Measurements from ENCODE around the gene MAP3K5.

DNA sequence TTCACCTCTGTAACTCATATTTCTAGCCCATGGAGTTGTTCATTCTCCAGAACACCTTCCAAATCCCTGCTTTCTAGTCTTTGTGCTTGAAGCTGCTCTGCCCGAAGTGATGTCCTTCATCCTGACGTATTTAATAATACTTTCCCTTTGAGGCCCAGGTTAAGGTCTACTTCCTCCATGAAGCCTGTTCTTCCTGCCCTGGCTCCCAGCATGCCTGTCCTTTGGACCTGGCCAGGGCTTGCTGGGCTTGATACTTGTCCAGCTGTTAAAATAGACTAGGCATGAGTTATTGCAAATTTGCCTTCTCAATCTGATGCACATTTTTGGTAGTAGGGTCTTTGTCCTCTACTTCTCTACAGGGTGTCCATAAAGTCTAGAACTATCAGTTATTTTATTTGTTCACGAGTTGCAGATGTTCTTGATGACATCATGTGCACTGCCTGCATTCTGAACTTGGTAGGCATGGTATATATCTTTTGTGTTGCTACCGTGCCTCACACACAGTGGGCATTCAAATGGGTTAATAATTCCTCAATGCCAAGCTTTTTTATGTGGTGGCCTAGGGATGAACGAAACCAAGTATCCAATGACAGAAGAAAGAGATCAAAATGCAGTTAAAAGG, 239.0 kb downstream of the MAP3K5 start:
- TF ChIP-seq, protein P1, sequence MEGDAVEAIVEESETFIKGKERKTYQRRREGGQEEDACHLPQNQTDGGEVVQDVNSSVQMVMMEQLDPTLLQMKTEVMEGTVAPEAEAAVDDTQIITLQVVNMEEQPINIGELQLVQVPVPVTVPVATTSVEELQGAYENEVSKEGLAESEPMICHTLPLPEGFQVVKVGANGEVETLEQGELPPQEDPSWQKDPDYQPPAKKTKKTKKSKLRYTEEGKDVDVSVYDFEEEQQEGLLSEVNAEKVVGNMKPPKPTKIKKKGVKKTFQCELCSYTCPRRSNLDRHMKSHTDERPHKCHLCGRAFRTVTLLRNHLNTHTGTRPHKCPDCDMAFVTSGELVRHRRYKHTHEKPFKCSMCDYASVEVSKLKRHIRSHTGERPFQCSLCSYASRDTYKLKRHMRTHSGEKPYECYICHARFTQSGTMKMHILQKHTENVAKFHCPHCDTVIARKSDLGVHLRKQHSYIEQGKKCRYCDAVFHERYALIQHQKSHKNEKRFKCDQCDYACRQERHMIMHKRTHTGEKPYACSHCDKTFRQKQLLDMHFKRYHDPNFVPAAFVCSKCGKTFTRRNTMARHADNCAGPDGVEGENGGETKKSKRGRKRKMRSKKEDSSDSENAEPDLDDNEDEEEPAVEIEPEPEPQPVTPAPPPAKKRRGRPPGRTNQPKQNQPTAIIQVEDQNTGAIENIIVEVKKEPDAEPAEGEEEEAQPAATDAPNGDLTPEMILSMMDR (IDR thresholded peaks at IDR 0.05): no peak
- TF ChIP-seq, protein P2, sequence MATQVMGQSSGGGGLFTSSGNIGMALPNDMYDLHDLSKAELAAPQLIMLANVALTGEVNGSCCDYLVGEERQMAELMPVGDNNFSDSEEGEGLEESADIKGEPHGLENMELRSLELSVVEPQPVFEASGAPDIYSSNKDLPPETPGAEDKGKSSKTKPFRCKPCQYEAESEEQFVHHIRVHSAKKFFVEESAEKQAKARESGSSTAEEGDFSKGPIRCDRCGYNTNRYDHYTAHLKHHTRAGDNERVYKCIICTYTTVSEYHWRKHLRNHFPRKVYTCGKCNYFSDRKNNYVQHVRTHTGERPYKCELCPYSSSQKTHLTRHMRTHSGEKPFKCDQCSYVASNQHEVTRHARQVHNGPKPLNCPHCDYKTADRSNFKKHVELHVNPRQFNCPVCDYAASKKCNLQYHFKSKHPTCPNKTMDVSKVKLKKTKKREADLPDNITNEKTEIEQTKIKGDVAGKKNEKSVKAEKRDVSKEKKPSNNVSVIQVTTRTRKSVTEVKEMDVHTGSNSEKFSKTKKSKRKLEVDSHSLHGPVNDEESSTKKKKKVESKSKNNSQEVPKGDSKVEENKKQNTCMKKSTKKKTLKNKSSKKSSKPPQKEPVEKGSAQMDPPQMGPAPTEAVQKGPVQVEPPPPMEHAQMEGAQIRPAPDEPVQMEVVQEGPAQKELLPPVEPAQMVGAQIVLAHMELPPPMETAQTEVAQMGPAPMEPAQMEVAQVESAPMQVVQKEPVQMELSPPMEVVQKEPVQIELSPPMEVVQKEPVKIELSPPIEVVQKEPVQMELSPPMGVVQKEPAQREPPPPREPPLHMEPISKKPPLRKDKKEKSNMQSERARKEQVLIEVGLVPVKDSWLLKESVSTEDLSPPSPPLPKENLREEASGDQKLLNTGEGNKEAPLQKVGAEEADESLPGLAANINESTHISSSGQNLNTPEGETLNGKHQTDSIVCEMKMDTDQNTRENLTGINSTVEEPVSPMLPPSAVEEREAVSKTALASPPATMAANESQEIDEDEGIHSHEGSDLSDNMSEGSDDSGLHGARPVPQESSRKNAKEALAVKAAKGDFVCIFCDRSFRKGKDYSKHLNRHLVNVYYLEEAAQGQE (IDR thresholded peaks at IDR 0.05; ENCODE audit: insufficient read depth in 1 of 2, low read depth in 2 of 2, low read length in 1 of 2): no peak
- TF ChIP-seq POLR2AphosphoS5 (IDR thresholded peaks at IDR 0.05; ENCODE audit: low read depth, low read length): no peak

Data from Panc1 (cell line).